Lower leg skin (tissue), 4 donors: ENCODE results near the gene SLC43A3. TPM values are rescaled to one million over a fixed set of nuclear protein-coding genes. Genes with fewer than 3 reads are reported as not detected.

ENCODE experiments used
- DNase-seq, 2 donors: peaks; one replicate each; pipeline ENCODE4 v3.0.0-alpha.2; 2019; ENCODE audit warnings: low spot score in 2 of 2
- H3K4me3 ChIP-seq: fragments of 200-600 bp; sonication (generic); 2 replicates; pipeline ENCODE4 v1.5.1; 2017; ENCODE audit warnings: mild to moderate bottlenecking, low read depth; ENCODE audit not compliant: poor library complexity, severe bottlenecking
- POLR2A ChIP-seq, 2 donors: fragments of 450-650 bp; IDR thresholded peaks; one replicate each; pipeline ENCODE4 v1.6.1; 2016 to 2017; ENCODE audit warnings: antibody characterized with exemption in 2 of 2, mild to moderate bottlenecking in 1 of 2, moderate library complexity in 1 of 2
- WGBS, 2 donors: methylation state at CpG; one replicate each; pipeline ENCODE4 v1.1.5; 2018; 5-methylcytosine and 5-hydroxymethylcytosine counted together
- intact Hi-C: fragments of 100-400 bp; cut with DNase I; formaldehyde crosslinking; loops from one replicate; pipeline ENCODE4 v1.15.0; 2023; ENCODE audit warnings: low total_unique reads
- total RNA-seq, 4 donors: library from RNA; depleted of rRNA; stranded (reverse); fragments of >200 nt; gene quantifications; one replicate each; pipeline ENCODE4 v1.1.0, GENCODE V29; 2016
- TF ChIP-seq, protein P1 (sequence below), 3 donors: fragments of 450-650 bp; IDR thresholded peaks; one replicate each; pipeline ENCODE4 v1.5.1; 2016; ENCODE audit warnings: antibody characterized with exemption in 3 of 3, mild to moderate bottlenecking in 3 of 3, moderate library complexity in 2 of 3

SLC43A3 gene
- total RNA-seq, 4 donors from 2014 or later, result 12.4 to 66.4 (median 41.1) TPM

DNA sequence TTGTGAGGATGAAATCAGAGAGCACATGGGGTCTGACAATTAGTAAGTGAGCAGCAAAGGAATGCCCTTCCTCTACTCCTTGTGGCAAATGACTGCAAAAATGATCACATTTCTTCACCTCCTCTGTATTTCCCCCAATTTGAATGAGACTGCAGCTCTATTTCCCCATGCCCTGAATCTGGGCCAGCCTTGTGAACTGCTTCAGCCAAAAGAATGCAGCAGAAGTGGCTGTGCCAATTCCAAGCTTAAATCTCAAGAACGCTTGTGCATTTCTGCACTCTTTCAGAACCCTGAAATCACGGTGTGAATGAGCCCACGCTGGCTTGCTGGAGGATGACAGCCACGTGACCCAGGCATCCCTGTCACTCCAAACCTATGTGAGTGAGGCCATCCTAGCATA is 9.9 kb downstream of the SLC43A3 start:
- no peak overlapping the region for H3K4me3 ChIP-seq
- DNase-seq, result no peak
- intact Hi-C loops, result no loop called here
- WGBS, 2 donors, result 53 to 58% methylated on average over 4 of the region's 4 CpGs
- TF ChIP-seq, protein P1, sequence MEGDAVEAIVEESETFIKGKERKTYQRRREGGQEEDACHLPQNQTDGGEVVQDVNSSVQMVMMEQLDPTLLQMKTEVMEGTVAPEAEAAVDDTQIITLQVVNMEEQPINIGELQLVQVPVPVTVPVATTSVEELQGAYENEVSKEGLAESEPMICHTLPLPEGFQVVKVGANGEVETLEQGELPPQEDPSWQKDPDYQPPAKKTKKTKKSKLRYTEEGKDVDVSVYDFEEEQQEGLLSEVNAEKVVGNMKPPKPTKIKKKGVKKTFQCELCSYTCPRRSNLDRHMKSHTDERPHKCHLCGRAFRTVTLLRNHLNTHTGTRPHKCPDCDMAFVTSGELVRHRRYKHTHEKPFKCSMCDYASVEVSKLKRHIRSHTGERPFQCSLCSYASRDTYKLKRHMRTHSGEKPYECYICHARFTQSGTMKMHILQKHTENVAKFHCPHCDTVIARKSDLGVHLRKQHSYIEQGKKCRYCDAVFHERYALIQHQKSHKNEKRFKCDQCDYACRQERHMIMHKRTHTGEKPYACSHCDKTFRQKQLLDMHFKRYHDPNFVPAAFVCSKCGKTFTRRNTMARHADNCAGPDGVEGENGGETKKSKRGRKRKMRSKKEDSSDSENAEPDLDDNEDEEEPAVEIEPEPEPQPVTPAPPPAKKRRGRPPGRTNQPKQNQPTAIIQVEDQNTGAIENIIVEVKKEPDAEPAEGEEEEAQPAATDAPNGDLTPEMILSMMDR (IDR thresholded peaks at IDR 0.05), result no peak
- no peak for TF ChIP-seq POLR2A (IDR thresholded peaks at IDR 0.05)

DNA sequence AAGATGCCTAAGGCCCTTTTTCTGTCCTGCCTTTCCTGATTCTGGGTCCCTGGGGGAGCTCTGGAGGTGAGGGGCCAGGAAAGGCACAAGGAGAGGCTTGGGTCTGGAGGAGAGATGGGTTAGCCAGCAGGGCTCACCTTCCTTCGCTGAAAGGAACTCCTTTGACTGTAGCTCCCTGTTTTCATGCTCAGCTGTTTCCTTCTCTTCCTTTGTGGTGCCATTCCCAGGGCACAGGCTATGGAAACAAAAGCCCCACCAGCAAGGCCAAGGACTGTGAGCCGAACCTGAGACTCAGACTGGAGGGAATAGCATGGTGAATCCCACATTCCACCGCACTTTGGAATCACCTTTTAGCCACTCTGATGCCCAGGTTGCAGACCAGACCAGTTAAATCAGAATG is 10.5 kb downstream of the SLC43A3 start:
- DNase-seq, result no peak
- WGBS, 2 donors, result 87 to 96% methylated on average over 3 of the region's 3 CpGs
- intact Hi-C loops, result no loop called here
- no peak overlapping the region for H3K4me3 ChIP-seq
- no peak for TF ChIP-seq POLR2A (IDR thresholded peaks at IDR 0.05)
- TF ChIP-seq, protein P1 (IDR thresholded peaks at IDR 0.05), result no peak

DNA sequence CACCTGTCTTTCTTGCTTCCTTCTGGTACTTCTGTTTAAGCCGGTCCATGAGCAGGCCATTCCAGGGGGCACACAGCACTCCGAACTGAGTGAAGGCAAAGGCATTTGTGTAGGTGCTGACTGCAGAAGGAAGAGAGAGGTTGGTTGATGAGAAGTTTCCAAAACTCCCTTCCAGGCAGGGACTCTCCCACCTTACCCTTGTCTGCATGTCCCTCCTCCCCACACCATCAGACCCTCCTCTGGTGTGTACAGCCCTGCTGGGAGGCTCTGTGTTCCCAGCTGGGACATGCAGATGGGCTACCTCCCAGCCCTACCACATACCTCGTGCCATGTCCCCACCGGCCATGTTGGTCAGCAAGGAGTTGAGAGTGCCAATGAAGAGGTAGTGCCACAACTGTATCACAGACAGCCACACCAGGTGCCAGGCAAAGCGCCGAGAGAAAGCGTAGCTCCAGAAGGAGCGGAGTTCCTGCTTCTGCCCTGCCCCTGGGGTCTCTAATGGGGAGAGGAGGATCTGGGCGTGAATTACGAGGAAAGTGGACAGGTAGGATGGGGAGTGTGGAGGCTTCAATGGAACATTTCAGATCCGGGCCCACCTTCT is 12.2 kb downstream of the SLC43A3 start:
- TF ChIP-seq, protein P1 (IDR thresholded peaks at IDR 0.05), result no peak
- TF ChIP-seq POLR2A (IDR thresholded peaks at IDR 0.05), result no peak
- no peak overlapping the region for H3K4me3 ChIP-seq
- intact Hi-C loops, result no loop called here
- no peak for DNase-seq
- 93 to 95% methylated on average over 11 of the region's 11 CpGs for WGBS, 2 donors

DNA sequence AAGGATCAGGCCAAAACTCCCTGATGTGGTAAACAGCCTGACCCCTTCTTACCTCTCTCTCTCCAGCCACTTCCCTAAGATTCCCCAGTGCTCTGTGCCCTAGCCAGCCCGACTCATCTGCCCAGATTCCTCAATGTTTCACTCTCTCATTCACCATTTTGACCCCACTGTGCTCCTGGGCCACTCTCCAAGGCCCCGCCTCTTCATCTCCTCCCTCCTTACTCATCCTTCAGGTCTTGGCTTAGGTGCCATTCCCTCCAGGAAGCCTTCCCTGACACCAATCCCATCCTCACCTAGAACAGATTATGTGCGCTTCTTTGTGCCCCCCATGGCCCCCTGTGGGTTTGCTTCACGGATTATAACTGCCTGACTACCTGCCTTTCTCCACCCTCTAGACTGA is 13.2 kb downstream of the SLC43A3 start:
- no peak for DNase-seq
- no peak for TF ChIP-seq POLR2A (IDR thresholded peaks at IDR 0.05)
- TF ChIP-seq, protein P1 (IDR thresholded peaks at IDR 0.05), result no peak
- WGBS, 2 donors, result 78 to 83% methylated on average over 4 of the region's 4 CpGs
- intact Hi-C loops, result no loop called here
- no peak overlapping the region for H3K4me3 ChIP-seq

DNA sequence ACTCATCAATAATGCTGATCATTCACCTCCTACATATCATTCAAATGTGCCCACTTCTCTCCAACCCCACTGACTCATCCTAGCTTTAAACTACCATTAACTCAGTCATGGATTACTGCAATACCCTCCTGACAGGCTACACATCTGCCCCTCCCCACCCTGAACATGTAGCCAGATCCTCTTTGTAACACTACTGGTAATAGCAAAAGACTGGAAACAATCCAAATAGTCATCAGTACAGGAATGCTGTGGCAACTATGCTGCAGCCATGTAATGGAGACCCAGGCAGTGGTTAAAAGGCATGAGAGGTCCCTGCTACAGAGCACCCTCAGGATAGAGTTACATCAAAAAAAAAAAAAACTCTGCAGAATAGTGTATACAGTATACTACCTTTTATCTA is 16.6 kb downstream of the SLC43A3 start:
- TF ChIP-seq, protein P1 (IDR thresholded peaks at IDR 0.05), result no peak
- no peak for TF ChIP-seq POLR2A (IDR thresholded peaks at IDR 0.05)
- intact Hi-C loops, result no loop called here
- H3K4me3 ChIP-seq, result no peak overlapping the region
- DNase-seq, result no peak
